Right hindlimb (tissue), 1 donor: ENCODE measurements around the gene PRPF40B.

ENCODE experiments used
- DNase-seq: peaks from one replicate; pipeline ENCODE4 v3.0.0-alpha.2; 2018

PRPF40B gene

GRCh38 chr12:49636979-49637755 lies 13.8 kb downstream of the PRPF40B start:
- DNase-seq: peak; percentile 75

DNA sequence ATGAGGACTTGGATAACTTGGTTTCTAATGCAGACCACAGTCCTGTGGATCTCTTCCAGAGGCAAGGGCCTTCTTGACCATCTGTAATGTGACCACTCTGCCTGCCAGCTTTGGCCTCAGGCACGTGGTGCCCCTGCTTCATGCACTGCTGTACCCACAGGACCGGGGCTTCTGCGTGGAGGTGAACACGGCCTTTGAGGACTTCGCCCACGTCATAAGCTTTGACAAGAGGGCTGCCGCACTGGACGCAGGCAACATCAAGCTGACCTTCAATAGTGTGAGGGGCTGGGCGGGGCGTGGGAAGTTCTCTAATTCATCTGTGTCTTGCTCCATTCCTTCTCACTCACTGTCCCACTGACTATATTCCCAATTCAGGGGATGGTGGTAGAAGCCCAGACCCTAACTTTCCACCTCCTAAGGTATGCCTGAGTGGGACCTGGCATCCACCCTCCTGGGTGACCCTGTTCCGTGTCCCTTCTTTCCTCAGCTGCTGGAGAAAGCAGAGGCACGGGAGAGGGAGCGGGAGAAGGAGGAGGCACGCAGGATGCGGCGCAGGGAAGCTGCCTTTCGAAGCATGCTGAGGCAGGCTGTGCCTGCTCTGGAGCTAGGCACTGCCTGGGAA lies 18.5 kb downstream of the PRPF40B start:
- DNase-seq: no peak

DNA sequence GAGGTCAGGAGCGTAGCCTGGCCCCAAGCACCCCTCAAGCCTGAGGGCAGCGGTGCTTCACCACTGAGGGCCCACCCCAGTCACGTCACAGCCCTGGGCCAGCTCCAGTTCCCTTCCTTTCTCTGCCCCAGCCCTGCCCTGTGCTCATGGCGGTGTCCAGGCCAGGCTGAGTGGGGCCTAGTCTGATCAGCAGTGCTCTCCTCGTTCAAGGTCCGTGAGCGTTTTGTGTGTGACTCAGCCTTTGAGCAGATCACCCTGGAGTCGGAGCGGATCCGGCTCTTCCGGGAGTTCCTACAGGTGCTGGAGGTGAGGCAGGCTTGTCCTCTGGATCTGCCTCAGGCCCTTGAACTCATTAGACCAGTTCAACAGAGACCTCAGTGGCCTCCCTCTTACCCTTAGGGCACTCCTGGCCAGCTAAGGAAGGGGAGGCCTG lies 19.0 kb downstream of the PRPF40B start:
- DNase-seq: no peak

- DNase-seq: no peak
Measured at GRCh38 chr12:49643135-49643534, 19.8 kb downstream of the PRPF40B start.

GRCh38 chr12:49643961-49644619 lies 20.7 kb downstream of the PRPF40B start:
- DNase-seq: no peak

DNA sequence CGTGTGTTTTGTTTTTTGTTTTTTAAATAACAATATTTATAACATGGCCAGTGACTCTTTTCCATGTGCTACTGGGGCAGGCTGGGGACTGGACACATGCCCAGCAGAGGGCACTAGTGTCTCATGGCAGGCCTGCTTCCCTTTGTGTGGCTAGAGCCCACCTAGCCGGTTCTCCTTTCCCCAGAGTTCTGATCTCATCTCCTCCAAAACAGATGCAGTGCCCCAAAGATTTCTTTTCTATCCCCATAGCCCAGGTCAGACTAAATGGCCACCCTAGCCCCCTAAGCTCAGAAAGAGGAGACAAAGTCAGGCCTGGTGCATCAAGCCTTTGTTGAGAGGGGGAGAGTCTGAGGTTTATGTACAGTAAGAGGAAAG lies 21.2 kb downstream of the PRPF40B start:
- DNase-seq: peak; percentile 87

GRCh38 chr12:49645146-49646039 lies 22.0 kb downstream of the PRPF40B start:
- no peak for DNase-seq

GRCh38 chr12:49646331-49646830 lies 23.0 kb downstream of the PRPF40B start:
- no peak for DNase-seq

GRCh38 chr12:49646871-49647654 lies 23.7 kb downstream of the PRPF40B start:
- DNase-seq: no peak

DNA sequence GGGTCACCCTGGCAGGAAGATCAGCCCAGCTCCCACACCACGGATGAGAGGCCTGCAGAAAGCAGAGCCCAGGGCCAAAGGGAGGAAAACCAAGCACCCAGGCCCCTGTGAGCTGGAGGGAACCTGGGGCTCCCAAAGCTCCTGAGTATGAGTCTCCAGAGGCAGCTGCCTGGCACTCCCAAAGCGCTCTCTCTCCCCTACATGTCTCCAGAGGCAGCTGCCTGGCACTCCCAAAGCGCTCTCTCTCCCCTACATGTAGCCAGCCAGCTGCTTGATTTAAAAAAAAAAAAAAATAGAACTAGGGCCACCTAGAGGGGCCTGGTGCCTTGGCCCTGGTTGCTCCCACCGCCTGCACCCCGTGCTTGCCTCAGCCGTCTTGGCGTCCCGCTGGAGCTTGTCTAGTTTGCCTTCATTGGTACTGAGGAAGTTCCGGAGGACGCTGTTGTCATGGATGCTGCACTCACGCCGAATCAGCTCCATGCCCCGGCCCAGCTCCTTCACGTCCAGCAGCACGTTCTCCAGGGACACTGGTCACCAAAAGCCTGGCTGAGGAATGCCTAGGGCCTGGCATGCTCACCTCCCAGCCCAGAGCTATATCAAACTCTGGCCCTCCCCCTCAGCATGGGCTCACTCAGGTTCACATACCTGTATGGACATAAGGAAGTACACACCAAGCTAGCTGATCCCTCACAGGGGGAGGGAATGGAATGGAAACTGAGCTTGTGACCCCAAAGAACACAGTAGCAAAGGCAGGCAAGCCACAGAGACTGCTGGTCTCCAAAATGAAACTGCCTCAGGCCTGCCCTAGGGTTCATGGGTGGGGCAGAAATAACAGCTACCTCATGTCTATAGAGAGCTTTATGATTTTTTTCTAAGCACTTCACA lies 24.7 kb downstream of the PRPF40B start:
- no peak for DNase-seq

DNA sequence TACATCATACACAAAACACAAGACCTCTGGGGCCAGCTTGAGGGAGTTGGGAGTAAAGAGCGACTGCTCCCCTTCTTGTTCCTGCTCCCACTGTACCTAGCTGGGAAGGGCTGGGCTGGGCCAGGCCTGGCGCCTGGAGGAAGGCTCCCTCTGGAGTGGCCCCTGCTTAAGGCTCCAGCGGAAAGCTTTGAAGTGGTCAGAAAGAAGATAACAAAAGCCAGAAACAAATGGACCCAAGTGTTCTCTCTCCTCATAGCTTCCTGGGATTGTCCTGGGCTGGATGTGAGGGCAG lies 25.3 kb downstream of the PRPF40B start:
- no peak for DNase-seq

DNA sequence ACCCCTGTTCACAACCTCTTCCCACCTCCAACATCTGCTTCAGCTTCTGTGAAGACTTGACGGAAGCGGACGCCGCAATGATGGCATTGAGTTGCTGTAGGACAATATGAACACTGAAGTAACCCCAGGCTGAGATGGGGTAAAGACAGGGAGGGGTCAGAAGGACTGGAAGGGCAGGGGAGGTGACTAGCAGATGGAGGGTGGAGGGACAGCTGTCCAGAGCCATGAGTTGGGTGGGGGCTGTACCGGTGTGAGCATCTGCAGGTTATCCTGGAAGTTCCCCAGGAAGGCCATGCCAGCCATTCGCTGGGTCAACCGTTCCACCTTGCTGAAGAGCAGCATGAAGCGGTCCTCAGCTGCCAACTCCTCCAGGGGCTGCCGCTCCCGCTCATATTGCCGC lies 26.1 kb downstream of the PRPF40B start:
- DNase-seq: no peak

GRCh38 chr12:49649892-49650291 lies 26.5 kb downstream of the PRPF40B start:
- DNase-seq: no peak

DNA sequence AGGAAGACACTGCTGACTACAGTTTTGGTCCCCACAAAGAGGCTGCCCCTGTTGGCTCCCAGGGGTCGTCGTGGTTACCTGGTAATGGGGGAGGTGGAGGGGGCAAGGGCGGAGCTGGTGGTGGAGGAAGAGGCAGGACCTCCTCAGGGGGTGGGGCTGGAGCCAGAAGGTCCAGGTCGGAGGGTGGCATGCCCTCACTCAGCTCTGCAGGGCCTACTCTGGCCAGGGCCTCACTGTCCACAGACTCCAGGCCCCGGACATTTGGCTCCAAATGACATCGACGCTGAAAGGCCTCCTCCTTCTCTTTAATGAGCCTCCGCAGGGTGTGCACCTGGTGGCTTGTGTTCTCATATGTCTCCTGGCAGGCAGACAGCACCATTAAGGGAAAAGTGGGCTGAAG lies 28.5 kb downstream of the PRPF40B start:
- no peak for DNase-seq

DNA sequence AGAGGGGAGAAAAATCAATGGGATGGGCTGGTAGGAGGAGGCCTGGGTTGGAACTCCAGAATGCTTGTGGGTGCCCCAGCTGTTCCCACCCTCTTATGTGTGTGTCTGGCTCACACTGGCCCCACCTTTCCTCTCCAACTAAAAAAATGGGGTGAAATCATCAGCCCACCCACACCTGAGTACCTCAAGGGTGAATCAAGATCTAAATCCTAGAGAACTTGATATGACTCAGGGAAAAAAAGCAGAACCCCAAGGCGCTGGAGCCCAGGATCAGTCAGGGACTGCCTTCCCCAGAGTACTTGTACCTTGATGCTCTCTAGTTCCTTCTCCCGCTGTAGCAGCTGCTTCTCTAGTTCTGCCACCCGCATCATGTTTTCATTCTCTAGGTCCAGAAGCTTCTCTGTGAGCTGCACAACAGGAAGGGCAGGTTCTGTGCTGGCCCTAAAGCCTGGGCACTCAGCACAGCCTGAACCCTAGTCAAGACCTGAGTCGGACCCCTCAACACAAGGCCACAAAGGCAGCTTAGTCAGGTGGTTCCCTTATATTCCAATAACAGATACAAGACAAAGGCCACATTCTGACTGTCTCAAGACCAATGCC lies 29.7 kb downstream of the PRPF40B start:
- no peak for DNase-seq

DNA sequence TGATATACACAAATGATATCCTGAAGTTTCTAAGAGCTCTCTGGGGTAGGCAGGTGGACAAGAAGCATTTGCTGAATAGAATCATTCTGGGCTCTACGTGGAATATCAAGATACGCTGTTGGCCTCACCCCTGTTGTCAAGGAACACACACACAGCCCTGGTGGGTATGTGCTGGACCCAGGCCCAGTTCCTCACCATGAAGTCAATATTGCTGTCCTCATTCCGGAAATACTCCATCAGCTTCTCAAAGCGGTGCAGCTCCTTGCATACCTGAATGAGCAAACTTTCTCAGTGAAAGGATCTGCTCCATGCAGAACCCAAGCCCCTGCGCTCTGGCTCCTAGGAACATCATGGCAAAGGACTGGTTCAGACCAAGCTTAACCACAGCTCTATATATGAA lies 31.4 kb downstream of the PRPF40B start:
- no peak for DNase-seq

DNA sequence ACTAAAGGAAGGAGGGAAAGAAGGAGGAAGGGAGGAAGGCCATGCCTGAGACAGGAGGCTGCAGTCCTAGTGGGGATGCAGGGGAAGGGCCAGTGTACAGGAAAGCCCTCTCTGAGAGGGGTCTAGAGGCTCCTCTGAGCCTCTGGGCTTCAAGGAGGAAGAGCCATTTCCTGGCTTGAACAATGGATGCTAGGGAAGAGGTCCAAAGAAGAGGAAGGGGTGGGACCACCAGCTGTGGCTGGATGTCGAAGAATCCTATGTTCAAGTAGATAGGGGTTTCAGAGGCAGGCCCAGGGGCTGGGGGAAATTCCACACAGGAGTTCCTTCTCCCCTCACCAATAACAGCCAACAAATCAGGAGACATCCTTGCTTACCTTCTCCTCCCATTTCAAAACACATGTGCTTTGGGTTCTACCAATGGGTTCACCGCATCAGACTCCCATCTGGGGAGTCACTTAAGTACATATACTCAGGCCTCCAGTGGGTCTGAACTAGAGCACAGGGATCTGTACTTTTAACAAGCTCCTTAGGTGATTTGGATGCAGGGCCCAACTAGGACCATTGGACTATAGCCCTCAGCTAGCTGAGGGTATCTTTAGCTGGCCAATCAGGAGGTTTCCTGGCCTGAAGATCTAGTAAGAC lies 32.4 kb downstream of the PRPF40B start:
- DNase-seq: no peak

- DNase-seq: no peak
Measured at GRCh38 chr12:49658276-49658675, 34.9 kb downstream of the PRPF40B start.

DNA sequence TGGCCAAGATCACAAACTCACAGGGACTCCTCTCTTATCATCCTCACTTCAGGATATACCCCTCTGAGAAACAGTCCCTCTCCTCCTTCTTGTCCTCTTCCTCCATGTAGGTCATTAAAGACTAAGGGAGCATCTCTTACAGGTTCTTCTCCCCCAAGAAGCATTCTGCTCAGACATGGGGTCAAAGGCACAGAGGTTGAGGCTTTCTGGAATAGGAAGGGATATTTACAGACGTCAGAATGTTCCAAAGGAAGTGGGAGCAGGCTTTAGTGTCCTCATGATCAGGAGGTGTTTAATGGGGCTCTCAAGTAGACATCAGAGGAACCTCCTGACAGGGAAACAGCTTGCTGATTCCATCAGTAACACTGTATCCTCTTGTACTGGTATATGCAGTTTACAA lies 36.4 kb downstream of the PRPF40B start:
- DNase-seq: no peak

DNA sequence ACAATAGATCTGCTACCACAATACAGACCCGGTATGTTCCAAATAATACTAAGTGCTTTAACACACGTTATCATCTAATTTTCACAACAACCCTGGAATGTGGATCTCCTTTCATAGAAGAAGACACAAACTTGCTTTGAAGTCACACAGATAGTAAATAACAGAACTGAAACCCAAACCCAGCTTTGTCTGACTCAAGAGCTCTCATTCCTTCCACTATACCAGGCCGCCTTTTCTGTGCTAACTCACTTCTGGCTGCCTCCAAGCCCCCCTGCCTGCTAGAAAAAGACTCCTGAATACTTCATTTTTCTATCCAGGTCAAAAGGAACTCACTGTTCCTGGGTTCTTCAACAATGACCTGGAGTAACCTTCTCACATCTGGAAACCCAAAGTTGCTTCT lies 37.8 kb downstream of the PRPF40B start:
- DNase-seq: no peak
